ENCODE measurements around the gene NMNAT3. TPM values are rescaled to one million over a fixed set of nuclear protein-coding genes. Genes with fewer than 3 reads are reported as not detected.

NMNAT3 gene
- total RNA-seq (2022) (1.0 and 1.9 TPM in 2 replicates), Bru-seq, nascent RNA (percentile 30 among the genes with signal in this experiment), BruChase-seq, experiment 1, labeled RNA remaining after a 6-hour chase (percentile 17 among the genes with signal in this experiment), BruChase-seq, experiment 2, labeled RNA remaining after a 2-hour chase (percentile 26 among the genes with signal in this experiment)
- long read RNA-seq, partial matches to known transcripts: 0 of 1 reads
- long read RNA-seq, other reads (novel, unspliced or antisense): 1 of 1 reads

DNA sequence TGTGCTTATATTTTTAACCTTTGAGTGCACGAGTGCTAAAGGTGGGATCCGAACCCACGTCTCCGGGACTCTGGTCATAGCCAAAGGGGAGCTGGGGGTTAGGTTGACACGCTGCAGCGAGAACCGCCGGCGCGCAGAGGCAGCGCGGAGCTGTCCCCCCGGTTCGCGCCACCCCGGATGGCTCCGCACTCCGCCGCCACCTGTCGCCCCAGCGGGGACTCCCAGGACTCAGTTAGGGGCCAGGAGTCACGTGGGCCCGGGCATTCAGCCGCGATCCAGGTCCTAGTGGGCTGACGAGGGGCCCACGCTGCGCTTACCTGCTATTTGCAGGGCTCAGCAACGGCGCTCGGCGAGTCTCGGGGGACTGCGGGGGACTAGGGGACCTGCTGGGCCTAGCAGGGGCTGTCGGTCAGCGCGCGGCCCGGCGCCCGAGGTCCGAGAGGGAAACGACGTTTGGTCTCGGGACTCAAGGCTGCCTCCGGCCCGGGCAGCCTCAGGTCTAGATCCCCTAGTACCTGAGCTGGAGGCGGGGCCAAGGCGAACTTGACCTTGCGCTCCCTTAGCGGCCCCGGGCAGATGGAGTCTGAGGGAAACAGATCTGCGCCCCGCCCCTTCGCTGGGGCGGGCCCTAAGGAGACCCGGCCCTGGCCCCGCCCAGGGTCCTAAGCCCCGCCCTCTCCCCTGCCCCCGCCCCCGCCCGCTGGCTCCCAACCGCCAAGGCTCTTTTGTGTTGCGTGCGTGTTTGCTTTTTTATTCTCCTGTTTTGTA lies at the start of gene NMNAT3:
TSS of gene NMNAT3 (minus strand) at position 585 of the 768 bp plus-strand sequence. CDS start 50,248 bp downstream, outside the sequence.
- intact Hi-C loops (cut with micrococcal nuclease): no loop called here
- no TSS peak for BruUV-seq (replicated peaks)
- Mint-ChIP-seq H3K27me3 (ENCODE audit: insufficient read depth, unreplicated experiment) (no peaks in the 10 kb centered on the region), H3K27ac (ENCODE audit: low read depth, unreplicated experiment) (no peak within 1 kb of the TSS), H3K4me3 (ENCODE audit: unreplicated experiment) (peak within 1 kb of the TSS; percentile 64), H3K9me3 (ENCODE audit: unreplicated experiment) (no peaks in the 10 kb centered on the region), H3K4me1 (ENCODE audit: insufficient read depth, unreplicated experiment) (no peaks in the 10 kb centered on the region), H3K36me3 (ENCODE audit: insufficient read depth, unreplicated experiment) (peaks cover 12% of the 10 kb centered on the region)
- TF ChIP-seq, protein P1, sequence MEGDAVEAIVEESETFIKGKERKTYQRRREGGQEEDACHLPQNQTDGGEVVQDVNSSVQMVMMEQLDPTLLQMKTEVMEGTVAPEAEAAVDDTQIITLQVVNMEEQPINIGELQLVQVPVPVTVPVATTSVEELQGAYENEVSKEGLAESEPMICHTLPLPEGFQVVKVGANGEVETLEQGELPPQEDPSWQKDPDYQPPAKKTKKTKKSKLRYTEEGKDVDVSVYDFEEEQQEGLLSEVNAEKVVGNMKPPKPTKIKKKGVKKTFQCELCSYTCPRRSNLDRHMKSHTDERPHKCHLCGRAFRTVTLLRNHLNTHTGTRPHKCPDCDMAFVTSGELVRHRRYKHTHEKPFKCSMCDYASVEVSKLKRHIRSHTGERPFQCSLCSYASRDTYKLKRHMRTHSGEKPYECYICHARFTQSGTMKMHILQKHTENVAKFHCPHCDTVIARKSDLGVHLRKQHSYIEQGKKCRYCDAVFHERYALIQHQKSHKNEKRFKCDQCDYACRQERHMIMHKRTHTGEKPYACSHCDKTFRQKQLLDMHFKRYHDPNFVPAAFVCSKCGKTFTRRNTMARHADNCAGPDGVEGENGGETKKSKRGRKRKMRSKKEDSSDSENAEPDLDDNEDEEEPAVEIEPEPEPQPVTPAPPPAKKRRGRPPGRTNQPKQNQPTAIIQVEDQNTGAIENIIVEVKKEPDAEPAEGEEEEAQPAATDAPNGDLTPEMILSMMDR (IDR thresholded peaks at IDR 0.05; ENCODE audit: unreplicated experiment): no peak
- peak; percentile 78 for DNase-seq (ENCODE audit: unreplicated experiment)
- ChIA-PET POLR2A (no interaction called here), CTCF (no interaction called here)

DNA sequence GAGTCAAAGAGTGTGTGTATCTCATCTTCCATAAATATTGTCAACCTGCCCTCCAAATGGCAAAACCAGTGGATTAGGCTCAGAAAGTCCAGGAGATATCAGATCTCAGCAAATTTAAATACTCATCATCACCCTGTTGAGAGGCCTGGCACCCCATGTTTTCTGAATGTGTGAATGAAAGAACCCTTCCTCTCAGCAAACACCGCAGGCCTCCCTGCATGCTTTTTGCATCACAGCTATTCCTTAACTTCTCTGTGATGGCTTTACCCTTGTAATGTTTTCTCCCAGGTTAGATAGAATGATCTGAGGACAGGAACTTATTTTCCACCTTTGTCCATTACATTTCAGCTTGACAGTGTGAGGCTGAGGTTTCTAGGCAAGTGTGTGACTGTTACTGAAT lies 43.6 kb upstream of the NMNAT3 start:
- H3K27ac Mint-ChIP-seq (ENCODE audit: low read depth, unreplicated experiment): no peak overlapping the region
- no peaks in the 10 kb centered on the region for H3K36me3 Mint-ChIP-seq (ENCODE audit: insufficient read depth, unreplicated experiment)
- H3K4me3 Mint-ChIP-seq (ENCODE audit: unreplicated experiment): no peak overlapping the region
- no TSS peak for BruUV-seq (replicated peaks)
- H3K9me3 Mint-ChIP-seq (ENCODE audit: unreplicated experiment): no peaks in the 10 kb centered on the region
- no peak for DNase-seq (ENCODE audit: unreplicated experiment)
- peaks cover 12% of the 10 kb centered on the region for H3K27me3 Mint-ChIP-seq (ENCODE audit: insufficient read depth, unreplicated experiment)
- TF ChIP-seq, protein P1 (IDR thresholded peaks at IDR 0.05; ENCODE audit: unreplicated experiment): no peak
- CTCF ChIA-PET: interaction anchor here (0.5 kb wide), 1 partner anchor 1143 kb away, joined by 3 read pairs; no protein-coding TSS in a partner anchor
- intact Hi-C loops (cut with micrococcal nuclease): no loop called here
- no peaks in the 10 kb centered on the region for H3K4me1 Mint-ChIP-seq (ENCODE audit: insufficient read depth, unreplicated experiment)
- POLR2A ChIA-PET: no interaction called here

DNA sequence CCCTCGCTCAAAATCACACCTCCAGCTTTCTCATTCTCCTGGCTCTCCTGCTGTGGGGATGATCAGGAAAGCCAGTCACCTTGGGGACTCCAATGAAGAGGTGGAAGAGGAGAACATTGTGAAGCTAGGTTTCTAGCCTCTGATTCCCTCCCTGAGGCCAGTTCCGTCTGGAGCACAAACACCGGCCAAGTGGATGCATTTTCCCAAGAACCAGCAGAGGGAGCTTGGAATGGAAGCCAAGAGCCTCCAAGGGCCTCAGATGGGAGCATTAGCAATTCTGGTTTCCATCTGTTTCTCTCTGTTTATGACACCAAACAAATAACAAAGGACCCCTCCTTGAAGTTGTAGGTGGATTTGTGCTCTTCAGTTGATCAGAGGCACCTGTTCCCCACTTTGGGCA lies 40.6 kb upstream of the NMNAT3 start:
- peaks cover 8% of the 10 kb centered on the region for H3K4me1 Mint-ChIP-seq (ENCODE audit: insufficient read depth, unreplicated experiment)
- CTCF ChIA-PET: interaction anchor here (0.6 to 1.5 kb wide), 12 partner anchors 19 to 1219 kb away, joined by 3 to 4 read pairs (median 3); no protein-coding TSS in a partner anchor
- BruUV-seq (replicated peaks): no TSS peak

More for the DNA sequence above, 40.6 kb upstream of the NMNAT3 start:
- Mint-ChIP-seq H3K4me3 (ENCODE audit: unreplicated experiment) (no peak overlapping the region), H3K27me3 (ENCODE audit: insufficient read depth, unreplicated experiment) (peaks cover 12% of the 10 kb centered on the region), H3K9me3 (ENCODE audit: unreplicated experiment) (no peaks in the 10 kb centered on the region), H3K27ac (ENCODE audit: low read depth, unreplicated experiment) (no peak overlapping the region), H3K36me3 (ENCODE audit: insufficient read depth, unreplicated experiment) (no peaks in the 10 kb centered on the region)
- intact Hi-C loops (cut with micrococcal nuclease): no loop called here
- TF ChIP-seq, protein P1 (IDR thresholded peaks at IDR 0.05; ENCODE audit: unreplicated experiment): no peak
- peak; percentile 55 for DNase-seq (ENCODE audit: unreplicated experiment)
- POLR2A ChIA-PET: interaction anchor here (1.0 kb wide), 1 partner anchor 8 kb away, joined by 3 read pairs; no protein-coding TSS in a partner anchor
